ENCODE data around the gene ZNF217.
"Not testable (repeated sequence)": the region's sequence is repeated elsewhere in the genome, so short reads cannot be mapped to it uniquely, and the experiment has no call there.

ZNF217 gene

GRCh38 chr20:53636540-53637097 lies 43.0 kb upstream of the ZNF217 start:
- TF ChIP-seq MYC (IDR thresholded peaks at IDR 0.05; ENCODE audit: low read depth, low read length) (no peak), MAX (IDR thresholded peaks at IDR 0.05; ENCODE audit: low read depth, low read length) (no peak), CTCF (IDR thresholded peaks at IDR 0.05; ENCODE audit: low read depth, low read length) (no peak), POLR2A (IDR thresholded peaks at IDR 0.05; ENCODE audit: extremely low read depth, insufficient read length) (no peak)
- DNase-seq (ENCODE audit: low read depth): no peak
- no peak overlapping the region for H3K4me3 ChIP-seq (ENCODE audit: low read depth, low read length)

GRCh38 chr20:53635221-53635620 lies 41.6 kb upstream of the ZNF217 start:
- no peak overlapping the region for H3K4me3 ChIP-seq (ENCODE audit: low read depth, low read length)
- TF ChIP-seq MAX (IDR thresholded peaks at IDR 0.05; ENCODE audit: low read depth, low read length) (peak; percentile 38; the same call in 1 of the 2 replicates), POLR2A (IDR thresholded peaks at IDR 0.05; ENCODE audit: extremely low read depth, insufficient read length) (no peak)
- peak; percentile 46 for DNase-seq (ENCODE audit: low read depth)

GRCh38 chr20:53631909-53632662 lies 38.4 kb upstream of the ZNF217 start:
- H3K4me3 ChIP-seq (ENCODE audit: low read depth, low read length): no peak overlapping the region
- DNase-seq (ENCODE audit: low read depth): no peak
- no peak for TF ChIP-seq CTCF (IDR thresholded peaks at IDR 0.05; ENCODE audit: low read depth, low read length)
- no peak for TF ChIP-seq MYC (IDR thresholded peaks at IDR 0.05; ENCODE audit: low read depth, low read length)
- TF ChIP-seq MAX (IDR thresholded peaks at IDR 0.05; ENCODE audit: low read depth, low read length): no peak
- no peak for TF ChIP-seq POLR2A (IDR thresholded peaks at IDR 0.05; ENCODE audit: extremely low read depth, insufficient read length)

GRCh38 chr20:53629436-53629835 lies 35.8 kb upstream of the ZNF217 start:
- DNase-seq (ENCODE audit: low read depth): no peak
- TF ChIP-seq MAX (IDR thresholded peaks at IDR 0.05; ENCODE audit: low read depth, low read length): no peak
- TF ChIP-seq MYC (IDR thresholded peaks at IDR 0.05; ENCODE audit: low read depth, low read length): no peak
- no peak for TF ChIP-seq POLR2A (IDR thresholded peaks at IDR 0.05; ENCODE audit: extremely low read depth, insufficient read length)
- no peak for TF ChIP-seq CTCF (IDR thresholded peaks at IDR 0.05; ENCODE audit: low read depth, low read length)
- H3K4me3 ChIP-seq (ENCODE audit: low read depth, low read length): no peak overlapping the region

GRCh38 chr20:53628758-53629157 lies 35.1 kb upstream of the ZNF217 start:
- not testable (repeated sequence) for H3K4me3 ChIP-seq (ENCODE audit: low read depth, low read length); DNase-seq (ENCODE audit: low read depth)

- TF ChIP-seq CTCF (IDR thresholded peaks at IDR 0.05; ENCODE audit: low read depth, low read length) (no peak), POLR2A (IDR thresholded peaks at IDR 0.05; ENCODE audit: extremely low read depth, insufficient read length) (no peak), MYC (IDR thresholded peaks at IDR 0.05; ENCODE audit: low read depth, low read length) (no peak), MAX (IDR thresholded peaks at IDR 0.05; ENCODE audit: low read depth, low read length) (no peak)
- no peak for DNase-seq (ENCODE audit: low read depth)
Observed at GRCh38 chr20:53628076-53628475, 34.4 kb upstream of the ZNF217 start.

GRCh38 chr20:53627001-53627400 lies 33.4 kb upstream of the ZNF217 start:
- H3K4me3 ChIP-seq (ENCODE audit: low read depth, low read length); DNase-seq (ENCODE audit: low read depth): not testable (repeated sequence)

More at GRCh38 chr20:53628076-53628475, 34.4 kb upstream of the ZNF217 start:
- H3K4me3 ChIP-seq (ENCODE audit: low read depth, low read length): no peak overlapping the region
